Superior temporal gyrus (tissue), 1 donor: Measurements from ENCODE around the gene STT3B.
"Not testable (repeated sequence)": the region's sequence is repeated elsewhere in the genome, so short reads cannot be mapped to it uniquely, and the experiment has no call there.

ENCODE experiments used
- DNase-seq: peaks from one replicate; pipeline ENCODE4 v3.0.0-alpha.2; 2016; ENCODE audit errors: extremely low spot score

Gene STT3B

DNA sequence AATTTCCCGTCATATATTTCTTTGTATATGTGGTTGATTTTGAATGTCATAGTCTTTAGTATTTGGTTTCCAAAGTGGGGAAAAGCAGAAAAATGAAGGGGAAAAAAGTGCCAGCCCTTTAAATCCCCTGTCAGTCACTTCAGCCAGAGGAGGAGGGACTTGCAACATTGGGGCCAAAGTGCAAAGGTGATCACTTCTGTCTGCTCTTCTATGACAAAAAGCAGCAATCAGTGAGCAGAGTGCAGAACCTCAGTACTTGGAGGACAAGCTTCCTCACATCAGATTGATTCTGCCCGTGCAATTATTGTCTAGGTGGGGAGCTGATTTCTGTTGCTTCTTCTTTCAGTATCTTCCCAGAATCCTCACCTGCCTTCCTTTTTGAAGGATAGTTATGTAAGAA is 60.0 kb downstream of the STT3B start:
- DNase-seq: no peak

DNA sequence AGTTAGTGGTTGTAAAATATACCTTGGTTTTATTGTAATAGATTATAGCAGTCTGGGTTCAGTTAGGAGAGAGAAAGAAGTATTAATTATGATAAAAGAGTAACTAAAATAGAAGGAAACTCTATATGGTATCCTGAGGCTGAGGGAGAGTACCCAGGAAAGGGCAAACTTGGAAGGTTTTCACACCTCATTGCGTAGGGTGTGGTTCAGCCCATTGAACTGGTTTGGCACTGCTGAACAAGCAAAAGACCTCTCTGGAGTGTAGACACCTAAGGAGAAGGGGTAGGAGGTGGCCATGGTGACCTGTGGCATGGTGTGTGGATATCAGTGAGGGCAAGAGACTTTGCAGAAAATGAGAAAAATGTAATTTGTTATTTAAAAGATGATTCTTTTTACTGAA is 63.5 kb downstream of the STT3B start:
- DNase-seq: no peak

DNA sequence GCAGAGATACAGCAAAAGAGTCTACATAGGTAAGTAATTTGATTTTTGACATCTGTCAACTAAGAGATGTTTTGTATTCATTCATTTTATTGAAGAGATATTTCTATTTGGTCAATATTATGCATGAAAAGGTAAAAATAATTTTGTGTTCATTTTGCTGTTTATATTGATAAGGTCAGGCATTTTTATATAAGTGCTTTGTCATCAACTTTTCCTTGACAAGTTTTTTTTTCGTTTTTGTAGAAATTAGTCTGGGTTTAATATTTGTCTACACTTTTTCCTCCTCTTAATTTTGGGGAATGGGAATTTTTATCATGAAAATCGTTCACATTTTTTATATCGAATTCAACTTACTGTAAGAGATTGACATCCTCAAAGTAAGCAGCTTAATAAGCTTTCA is 67.7 kb downstream of the STT3B start:
- no peak for DNase-seq

DNA sequence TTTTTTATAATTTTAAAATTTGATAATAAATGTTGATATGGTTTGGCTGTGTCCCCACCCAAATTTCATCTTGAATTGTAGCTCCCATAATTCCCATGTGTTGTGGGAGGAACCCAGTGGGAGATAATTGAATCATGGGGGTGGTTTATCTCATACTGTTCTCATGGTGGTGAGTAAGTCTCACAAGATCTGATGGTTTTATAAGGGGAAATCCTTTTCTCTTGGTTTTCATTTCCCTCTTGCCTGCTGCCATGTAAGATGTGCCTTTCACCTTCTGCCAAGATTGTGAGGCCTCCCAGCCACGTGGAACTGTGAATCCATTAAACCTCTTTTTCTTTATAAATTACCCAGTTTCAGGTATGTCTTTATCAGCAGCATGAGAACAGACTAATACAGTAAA is 72.6 kb downstream of the STT3B start:
- DNase-seq: not testable (repeated sequence)

DNA sequence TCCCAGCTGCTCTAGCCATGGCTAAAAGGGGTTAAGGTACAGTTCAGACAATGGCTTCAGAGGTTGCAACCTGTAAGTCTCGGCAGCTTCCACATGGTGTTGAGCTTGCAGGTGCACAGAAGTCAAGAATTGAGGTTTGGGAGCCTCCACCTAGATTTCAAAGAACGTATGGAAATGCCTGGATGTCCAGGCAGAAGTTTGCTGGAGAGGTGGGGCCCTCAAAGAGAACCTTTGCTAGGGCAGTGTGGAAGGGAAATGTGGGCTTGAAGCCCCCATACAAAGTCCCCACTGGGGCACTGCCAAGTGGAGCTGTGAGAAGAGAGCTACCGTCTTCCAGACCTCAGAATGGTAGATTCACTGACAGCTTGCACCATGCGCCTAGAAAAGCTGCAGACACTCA is 73.7 kb downstream of the STT3B start:
- no peak for DNase-seq

DNA sequence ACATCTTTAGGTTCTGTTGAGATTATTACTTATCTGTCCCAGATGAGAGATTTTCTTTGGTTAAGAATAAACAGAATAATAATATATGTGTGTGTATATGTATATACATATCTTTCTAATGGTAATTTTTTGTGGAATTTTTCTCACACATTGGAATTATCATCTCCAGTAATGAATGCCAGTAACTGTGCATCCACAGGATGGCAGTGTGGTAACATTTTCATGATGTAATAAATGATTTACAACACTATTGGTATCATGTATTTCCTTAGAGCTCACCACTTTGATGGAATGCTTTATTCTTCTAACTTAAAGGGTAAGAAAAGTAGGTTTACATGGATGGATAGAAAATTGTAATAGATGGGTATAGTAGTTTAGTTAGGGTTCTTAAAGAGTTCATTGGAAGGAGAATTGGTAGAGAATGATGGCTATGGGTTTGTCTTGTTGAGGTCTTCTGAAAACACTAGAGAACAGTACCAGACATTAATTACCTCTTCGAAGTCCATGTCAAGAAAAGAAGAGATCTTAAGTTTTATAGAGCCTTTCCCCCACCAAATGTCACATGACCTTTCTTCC is 78.1 kb downstream of the STT3B start:
- peak; percentile 67 for DNase-seq

DNA sequence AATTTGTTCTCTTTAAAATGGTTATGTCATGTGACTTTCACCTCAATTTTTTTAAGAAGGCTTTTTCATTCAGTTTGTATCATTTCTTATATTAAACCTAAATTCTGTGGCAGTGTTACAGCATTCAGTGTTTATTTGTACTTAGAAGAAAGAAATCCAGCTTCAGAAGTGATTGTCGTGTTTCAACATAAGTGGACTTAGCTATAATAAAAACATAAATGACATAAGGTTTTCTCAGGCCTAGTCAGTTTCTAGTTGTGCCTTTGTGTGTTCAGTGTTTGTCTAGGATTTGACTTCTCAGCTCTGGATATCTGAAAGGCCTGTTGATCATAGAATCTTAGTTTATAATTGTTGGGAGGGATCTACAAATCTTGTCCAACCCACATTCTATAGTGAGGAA is 80.5 kb downstream of the STT3B start:
- DNase-seq: no peak

DNA sequence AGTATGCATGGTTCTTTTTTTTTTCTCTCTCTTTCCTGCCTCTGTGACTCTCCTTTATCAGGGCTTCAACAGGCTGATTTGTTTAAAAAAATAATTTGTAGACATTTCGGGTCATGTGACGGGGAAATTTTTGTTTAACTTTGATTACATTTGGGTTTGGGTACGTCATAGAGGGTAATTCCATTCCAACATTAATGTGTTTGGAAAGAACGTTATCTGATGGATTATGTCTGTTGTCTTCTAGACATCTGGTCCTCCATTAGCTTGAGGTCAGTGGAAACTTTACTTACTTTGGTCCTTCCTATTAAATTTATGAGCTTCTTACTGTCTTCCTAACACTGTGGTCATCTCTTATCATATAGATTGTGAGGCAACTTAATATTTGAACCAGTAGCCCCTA is 80.9 kb downstream of the STT3B start:
- DNase-seq: no peak

DNA sequence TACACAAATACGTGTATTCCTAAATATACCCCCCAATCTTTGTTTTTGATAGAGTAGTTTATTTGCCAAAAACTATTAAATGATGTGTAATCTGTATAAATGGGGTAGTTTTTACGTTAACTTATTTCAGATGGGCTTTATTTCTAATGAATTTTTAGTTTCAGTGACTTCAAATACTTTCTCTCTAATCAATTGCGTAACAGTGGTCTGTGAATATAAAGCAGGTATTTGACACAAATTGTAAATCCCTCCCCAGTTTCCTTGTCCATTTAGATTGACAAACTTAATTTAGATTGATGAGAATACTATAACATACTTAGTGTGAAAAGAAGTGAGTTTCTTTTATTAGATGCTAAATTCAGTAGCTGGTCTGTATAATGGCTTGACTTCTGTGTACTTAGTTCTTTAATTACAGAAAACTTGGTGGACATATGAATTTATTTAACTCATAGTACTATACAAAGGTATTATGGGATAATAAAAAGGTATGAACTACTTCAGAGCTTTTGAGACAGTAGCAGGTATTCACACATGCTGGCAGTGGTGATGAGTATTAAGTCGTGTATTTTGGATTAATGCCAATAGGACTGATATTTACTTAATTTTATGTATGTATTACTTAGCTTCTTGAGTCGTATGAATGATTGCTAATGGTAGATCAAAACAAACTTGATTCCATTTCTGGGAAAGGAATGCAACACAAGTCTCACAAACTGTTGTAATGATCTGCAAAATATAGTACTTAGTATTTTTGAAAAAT is 81.6 kb downstream of the STT3B start:
- DNase-seq: no peak

DNA sequence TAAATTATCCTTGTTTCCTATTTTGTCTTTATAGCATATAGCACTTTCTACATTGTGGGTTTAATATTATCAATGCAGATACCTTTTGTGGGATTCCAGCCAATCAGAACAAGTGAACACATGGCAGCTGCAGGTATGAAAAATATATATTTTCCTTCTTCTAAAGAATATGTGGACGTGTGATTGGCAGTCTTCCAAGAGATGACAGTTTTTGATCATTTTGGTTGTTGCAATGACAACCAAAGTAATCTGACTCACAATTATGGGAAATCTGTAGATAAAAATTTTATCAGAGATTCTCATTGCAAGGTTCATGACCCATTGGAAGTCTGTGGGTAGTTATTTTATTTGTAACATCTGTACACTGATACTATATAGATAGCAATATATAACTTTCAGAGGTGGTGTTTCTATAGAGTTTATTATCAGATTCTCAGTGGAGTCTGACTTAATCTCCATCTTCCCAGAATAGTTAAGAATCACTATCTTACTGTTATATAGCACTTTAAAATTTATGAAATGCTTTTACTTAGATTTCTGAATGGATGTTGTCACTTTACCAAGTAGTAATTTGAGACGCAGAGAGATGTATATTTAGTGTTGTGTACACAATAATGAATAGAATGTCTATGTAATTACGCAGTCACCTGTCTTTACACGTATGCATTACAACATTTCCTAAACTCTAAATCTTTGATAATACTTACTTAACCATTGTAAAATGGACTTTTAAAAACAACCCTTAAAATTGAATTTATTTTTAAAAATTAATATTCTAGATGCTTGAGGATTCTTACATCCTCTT is 82.5 kb downstream of the STT3B start:
- no peak for DNase-seq

DNA sequence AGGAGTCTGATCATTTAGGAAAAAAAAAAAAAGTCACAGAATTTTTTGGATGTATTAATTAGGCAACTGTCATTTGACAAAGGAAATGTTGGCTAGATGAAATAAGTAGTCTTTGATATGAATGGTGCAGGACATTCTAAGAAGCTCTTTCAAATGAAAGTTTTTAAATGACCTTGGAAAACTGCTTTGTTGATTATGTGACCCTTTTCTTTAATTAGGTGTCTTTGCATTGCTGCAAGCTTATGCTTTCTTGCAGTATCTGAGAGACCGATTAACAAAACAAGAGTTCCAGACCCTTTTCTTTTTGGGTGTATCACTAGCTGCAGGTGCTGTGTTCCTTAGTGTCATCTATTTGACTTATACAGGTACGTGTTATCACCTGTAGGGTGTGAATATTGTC is 84.0 kb downstream of the STT3B start:
- no peak for DNase-seq

DNA sequence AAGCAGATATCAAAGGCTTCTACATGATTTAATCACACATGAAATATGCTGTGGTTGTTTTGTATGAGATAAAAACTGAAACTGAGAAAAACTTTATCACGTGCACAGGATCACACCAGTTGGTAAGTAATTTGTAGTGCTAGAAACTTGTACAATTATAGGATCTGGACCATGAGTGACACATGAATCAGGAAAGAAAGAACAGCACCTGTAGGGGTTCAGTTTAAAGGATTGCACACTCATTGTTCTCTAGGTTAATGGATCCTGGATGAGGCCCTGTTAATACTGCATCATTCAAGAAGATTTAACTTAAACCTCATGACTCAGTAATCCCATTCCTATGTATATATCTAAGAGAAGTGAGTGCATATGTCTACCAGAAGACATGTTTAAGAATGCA is 87.9 kb downstream of the STT3B start:
- no peak for DNase-seq

DNA sequence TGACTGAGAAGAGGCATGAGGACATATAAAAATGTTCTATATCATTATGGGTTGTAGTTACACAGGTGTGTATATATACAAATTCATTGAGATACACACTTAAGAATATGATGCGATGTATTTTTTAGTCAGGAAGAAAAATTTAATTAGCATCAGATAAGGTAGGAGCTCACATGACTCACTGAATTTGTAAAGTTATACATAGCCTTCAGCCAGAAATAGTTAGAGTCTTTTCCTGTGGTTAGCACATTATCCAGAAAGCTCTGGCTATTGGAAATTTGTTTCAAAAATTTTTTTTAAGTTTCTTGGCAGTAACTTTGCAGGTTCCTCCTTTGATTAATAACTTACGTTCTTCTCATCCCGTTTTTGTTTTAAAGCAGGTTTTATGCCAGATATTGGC is 88.6 kb downstream of the STT3B start:
- no peak for DNase-seq

DNA sequence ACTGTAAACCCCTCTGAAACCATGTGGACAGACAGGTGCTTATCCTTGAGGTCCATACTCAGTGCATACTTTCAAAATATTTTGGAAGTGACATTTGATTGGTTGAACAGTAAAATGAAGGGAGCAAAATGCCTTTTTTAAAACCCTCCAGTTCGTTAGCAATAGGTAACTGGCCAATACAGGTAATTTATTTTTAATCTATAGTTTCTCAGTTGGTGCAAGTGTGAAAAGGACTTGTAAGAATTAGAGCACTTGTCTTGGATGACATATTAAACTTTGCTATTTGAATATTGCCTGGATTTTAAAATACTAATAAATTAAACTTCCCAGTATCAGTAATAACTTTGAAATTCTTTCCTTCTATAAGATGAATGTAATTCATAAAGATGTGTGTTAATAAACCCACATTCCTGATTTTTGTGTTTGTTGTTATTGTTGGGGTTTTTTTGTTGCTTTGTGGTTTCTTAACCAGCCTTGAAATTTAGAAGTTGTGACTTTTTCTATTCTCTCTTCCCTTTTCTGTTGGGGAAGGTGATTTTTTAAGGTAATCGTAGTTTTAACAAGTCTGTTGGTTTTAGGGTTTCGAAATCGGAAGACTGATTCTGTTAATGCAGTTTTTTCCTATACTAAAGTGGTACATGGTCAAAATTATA is 90.0 kb downstream of the STT3B start:
- DNase-seq: no peak

DNA sequence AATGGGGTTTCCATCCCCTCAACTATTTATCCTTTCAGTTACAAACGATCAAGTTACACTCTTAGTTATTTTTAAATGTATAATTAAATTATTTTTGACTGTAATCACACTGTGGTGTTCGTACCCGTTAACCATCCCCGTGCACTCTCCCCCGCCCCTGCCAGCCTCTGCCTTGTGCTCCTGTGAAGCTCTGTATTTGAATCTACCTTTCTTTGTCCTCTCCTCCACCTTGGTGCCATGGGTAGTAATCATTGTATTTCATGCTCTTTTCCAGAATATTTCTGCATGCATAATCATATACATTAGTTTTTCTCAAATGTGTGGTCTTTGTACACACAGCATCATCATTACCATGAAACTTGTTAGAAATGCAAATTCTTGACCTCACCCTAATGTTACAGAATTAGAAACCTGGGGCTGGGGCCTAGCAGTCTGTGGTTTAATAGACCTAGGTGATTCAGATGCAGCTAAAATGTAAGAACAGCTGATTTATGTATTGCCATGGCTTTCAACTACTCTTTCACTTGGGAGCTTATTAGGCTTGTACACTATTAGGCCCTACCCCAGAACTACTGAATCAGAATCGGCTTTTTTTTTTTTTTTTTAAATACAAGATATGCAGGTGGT is 91.5 kb downstream of the STT3B start:
- no peak for DNase-seq

DNA sequence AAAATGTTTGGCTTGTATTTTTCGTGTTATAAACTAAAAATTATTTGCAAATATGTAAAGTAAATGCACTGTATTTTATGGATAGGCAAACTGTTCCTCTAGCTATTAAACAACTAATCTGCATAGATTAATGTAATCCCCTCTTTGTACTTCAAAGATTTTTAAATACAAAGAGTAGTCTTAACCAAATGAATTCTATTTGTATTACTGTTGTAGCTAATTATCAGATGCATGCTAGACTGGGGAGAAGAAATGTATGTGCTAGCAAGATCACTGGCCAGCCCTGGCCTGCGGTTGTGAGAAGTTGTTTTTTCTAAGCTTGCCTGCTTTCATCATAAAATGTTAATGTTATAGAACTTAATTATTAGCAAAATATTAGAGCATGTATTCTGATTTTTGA is 92.6 kb downstream of the STT3B start:
- no peak for DNase-seq

DNA sequence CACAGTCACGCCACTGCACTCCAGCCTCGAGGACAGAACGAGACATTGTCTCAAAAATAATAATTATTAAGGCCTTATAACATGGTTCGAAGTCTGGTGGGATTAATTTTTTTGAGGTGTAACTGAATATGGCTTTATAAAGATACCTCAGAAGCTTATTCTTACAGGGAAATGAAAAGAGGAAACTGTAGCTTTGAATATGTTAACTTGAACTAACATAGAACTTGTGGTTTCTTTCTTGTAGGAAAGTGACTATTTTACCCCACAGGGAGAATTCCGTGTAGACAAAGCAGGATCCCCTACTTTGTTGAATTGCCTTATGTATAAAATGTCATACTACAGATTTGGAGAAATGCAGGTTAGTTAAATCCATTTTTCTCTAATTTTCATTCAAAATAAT is 96.3 kb downstream of the STT3B start:
- no peak for DNase-seq

DNA sequence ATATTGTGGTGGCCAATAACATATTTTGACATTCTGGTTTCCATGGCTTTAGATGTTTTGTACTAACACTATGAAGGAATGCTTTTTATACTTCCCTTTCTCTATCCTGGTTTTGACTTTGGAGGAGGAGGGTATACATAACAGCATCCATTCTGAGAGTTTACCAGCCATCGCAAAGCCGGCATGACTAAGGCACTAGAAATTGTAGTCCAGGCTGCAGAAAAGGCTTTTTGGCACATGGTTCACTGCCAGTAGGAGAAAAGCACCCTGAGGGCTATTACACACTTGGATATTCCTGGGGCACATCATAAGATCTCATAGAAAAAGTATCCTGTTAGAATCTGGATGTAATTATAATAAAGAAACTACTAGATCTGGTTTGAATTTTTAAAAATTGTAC is 101.8 kb downstream of the STT3B start:
- no peak for DNase-seq

DNA sequence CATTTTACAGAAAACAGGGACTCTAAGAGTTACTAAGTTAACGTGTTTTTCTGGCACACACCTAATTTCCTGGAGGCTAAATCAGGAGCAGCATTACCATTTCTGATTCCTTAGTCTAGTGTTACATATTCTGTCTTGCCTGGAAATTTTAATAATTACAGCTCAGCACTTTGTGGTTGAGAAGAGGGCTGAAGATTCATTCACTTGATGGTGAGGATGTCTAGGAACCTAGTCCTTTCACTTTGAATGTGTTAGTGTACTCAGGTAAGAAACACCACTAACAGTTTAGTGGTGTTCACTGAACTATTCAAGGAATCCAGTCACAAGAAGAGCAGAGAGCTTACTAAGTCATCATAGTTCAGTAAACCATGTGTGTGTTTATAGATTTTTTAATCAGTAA is 102.8 kb downstream of the STT3B start:
- DNase-seq: no peak

DNA sequence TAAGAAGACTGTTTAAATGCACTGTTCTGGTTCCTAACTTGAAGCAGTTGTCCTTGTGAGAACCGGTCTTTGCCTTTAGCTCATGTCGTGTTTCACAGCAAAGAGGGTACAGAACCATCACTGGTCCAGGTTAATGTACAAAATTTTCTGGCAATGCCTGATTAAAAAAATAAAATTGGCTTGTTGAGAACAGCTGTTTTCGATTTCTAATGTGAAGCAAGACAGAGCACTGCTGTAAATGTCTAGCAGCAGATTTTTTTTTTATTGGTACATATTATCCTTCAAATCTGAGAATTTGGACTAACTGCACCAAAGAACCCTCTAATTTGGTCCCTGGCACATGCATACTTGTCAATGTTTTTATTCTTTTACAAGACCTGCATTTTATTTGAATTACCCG is 103.3 kb downstream of the STT3B start:
- DNase-seq: no peak

DNA sequence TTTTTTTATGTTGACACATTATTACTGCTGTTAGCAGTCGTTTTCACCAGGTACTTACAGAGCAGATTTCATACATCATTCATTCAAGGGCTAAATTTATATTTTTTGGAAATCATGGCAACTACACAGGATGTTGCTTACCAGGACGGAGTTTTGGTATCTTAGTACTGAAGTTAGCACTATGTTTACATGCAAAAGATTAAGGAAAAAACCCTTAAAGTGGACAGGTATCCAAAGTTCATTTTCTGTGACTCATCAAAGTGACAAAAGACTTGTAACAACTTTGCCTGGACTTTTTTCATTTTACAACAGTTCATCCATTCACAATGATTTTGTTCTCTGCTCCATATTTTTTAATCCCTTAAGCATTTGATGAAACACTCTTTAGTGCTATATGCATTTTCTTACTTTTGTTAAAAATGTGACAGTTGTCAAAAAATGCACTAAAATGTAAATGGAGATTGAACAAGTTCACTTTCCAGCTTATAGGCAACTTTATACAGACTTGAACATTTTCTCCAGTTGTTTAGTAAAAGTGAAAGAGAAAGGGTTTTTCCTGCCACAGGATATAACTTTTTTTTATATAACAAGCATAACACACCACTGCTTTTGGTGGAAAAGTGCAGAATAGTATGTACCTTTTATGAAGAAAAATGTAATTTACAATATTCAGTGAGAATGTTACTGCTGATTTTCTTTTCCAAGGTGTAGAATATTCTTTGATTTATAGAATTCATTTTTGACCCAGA is 104.1 kb downstream of the STT3B start:
- DNase-seq: no peak
